ENCODE data around the gene TBC1D2B. TPM values are rescaled to one million over a fixed set of nuclear protein-coding genes. Genes with fewer than 3 reads are reported as not detected.

Gene TBC1D2B
- total and polyA plus RNA-seq, 2 experiments from 2014 or later = 24.8 to 38.4 TPM

GRCh38 chr15:78073046-78073787 lies 4.3 kb downstream of the TBC1D2B start:
- Histone ChIP-seq H3K27me3 (no peaks in the 10 kb centered on the region), H4K20me1 (ENCODE audit: insufficient read depth, poor library complexity, severe bottlenecking) (no peaks in the 10 kb centered on the region), H3K36me3 (replicated peaks; ENCODE audit: insufficient read depth, low read depth) (no peaks in the 10 kb centered on the region), H3K4me1 (ENCODE audit: insufficient read depth) (peaks cover 52% of the 10 kb centered on the region), H3K9me2 (replicated peaks; ENCODE audit: insufficient read depth) (no peaks in the 10 kb centered on the region), H3K27ac (peak overlapping the region; percentile 89), H3K9me3 (ENCODE audit: low read depth) (no peaks in the 10 kb centered on the region), H3K4me2 (peak overlapping the region; percentile 71), H2AFZ (no peak overlapping the region), H3K79me2 (peaks cover 82% of the 10 kb centered on the region), H3K4me3 (no peak overlapping the region)
- TF ChIP-seq EZH2phosphoT487 (IDR thresholded peaks at IDR 0.05; ENCODE audit: low read depth, severe bottlenecking, unreplicated experiment) = no peak
- TF ChIP-seq EZH2 (IDR thresholded peaks at IDR 0.05; ENCODE audit: borderline replicate concordance) = no peak
- TF ChIP-seq CTCF (IDR thresholded peaks at IDR 0.05; ENCODE audit: poor library complexity) = no peak
- WGBS (ENCODE audit: low lambda C conversion rate, missing lambda C conversion rate) = 94% methylated on average over 5 of the region's 5 CpGs
- no peak for DNase-seq (ENCODE audit: low spot score)

- DNase-seq (ENCODE audit: low spot score) = peak; percentile 78
- Histone ChIP-seq H3K4me1 (ENCODE audit: insufficient read depth) (peaks cover 61% of the 10 kb centered on the region), H3K9me2 (replicated peaks; ENCODE audit: insufficient read depth) (no peaks in the 10 kb centered on the region), H4K20me1 (ENCODE audit: insufficient read depth, poor library complexity, severe bottlenecking) (no peaks in the 10 kb centered on the region), H3K9me3 (ENCODE audit: low read depth) (no peaks in the 10 kb centered on the region), H3K4me3 (no peak overlapping the region), H3K27ac (peak overlapping the region; percentile 89), H3K4me2 (peak overlapping the region; percentile 71), H2AFZ (no peak overlapping the region), H3K27me3 (no peaks in the 10 kb centered on the region), H3K79me2 (peaks cover 91% of the 10 kb centered on the region), H3K36me3 (replicated peaks; ENCODE audit: insufficient read depth, low read depth) (no peaks in the 10 kb centered on the region)
- 29% methylated on average over 9 of the region's 9 CpGs for WGBS (ENCODE audit: low lambda C conversion rate, missing lambda C conversion rate)
- TF ChIP-seq CTCF (IDR thresholded peaks at IDR 0.05; ENCODE audit: poor library complexity) (no peak), EZH2 (IDR thresholded peaks at IDR 0.05; ENCODE audit: borderline replicate concordance) (no peak), EZH2phosphoT487 (IDR thresholded peaks at IDR 0.05; ENCODE audit: low read depth, severe bottlenecking, unreplicated experiment) (no peak)
Observed at GRCh38 chr15:78072080-78072892, 5.2 kb downstream of the TBC1D2B start.

- Histone ChIP-seq H3K4me2 (no peak overlapping the region), H3K4me3 (no peak overlapping the region), H3K36me3 (replicated peaks; ENCODE audit: insufficient read depth, low read depth) (no peaks in the 10 kb centered on the region), H3K9me3 (ENCODE audit: low read depth) (no peaks in the 10 kb centered on the region), H3K27ac (peak overlapping the region; percentile 89), H3K79me2 (peaks cover 91% of the 10 kb centered on the region), H3K4me1 (ENCODE audit: insufficient read depth) (peaks cover 66% of the 10 kb centered on the region), H4K20me1 (ENCODE audit: insufficient read depth, poor library complexity, severe bottlenecking) (no peaks in the 10 kb centered on the region), H3K27me3 (no peaks in the 10 kb centered on the region), H3K9me2 (replicated peaks; ENCODE audit: insufficient read depth) (no peaks in the 10 kb centered on the region), H2AFZ (no peak overlapping the region)
- no peak for DNase-seq (ENCODE audit: low spot score)
- no peak for TF ChIP-seq EZH2 (IDR thresholded peaks at IDR 0.05; ENCODE audit: borderline replicate concordance)
- TF ChIP-seq EZH2phosphoT487 (IDR thresholded peaks at IDR 0.05; ENCODE audit: low read depth, severe bottlenecking, unreplicated experiment) = no peak
- TF ChIP-seq CTCF (IDR thresholded peaks at IDR 0.05; ENCODE audit: poor library complexity) = no peak
- 66% methylated on average over 2 of the region's 2 CpGs for WGBS (ENCODE audit: low lambda C conversion rate, missing lambda C conversion rate)
Observed at GRCh38 chr15:78071383-78071782, 6.1 kb downstream of the TBC1D2B start.
